ENCODE data around the gene FAM131A.
A peak's percentile ranks its signal among the peaks of the same experiment; 100 is the strongest.

The FAM131A gene

GRCh38 chr3:184323696-184324095 lies 13.7 kb upstream of the FAM131A start:
- no peak for DNase-seq (ENCODE audit: low read depth, low spot score)
- in situ Hi-C loops (cut with HindIII; ENCODE audit: low sequenced_read_pairs) = no loop called here
- H3K4me3 ChIP-seq (ENCODE audit: low read depth, low read length) = no peak overlapping the region
- TF ChIP-seq CTCF (IDR thresholded peaks at IDR 0.05; ENCODE audit: low read depth, low read length) = no peak

DNA sequence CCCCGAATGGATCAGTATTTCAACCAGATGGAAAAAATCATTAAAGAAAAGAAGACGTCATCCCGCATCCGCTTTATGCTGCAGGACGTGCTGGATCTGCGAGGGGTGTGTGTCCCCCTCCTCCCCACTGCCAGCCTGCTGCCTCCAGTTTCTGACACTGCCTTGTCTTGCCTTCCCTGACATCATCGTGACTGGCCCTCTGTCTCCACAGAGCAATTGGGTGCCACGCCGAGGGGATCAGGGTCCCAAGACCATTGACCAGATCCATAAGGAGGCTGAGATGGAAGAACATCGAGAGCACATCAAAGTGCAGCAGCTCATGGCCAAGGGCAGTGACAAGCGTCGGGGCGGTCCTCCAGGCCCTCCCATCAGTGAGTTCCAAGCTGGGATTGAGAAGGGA lies 12.1 kb upstream of the FAM131A start:
- no peak for TF ChIP-seq CTCF (IDR thresholded peaks at IDR 0.05; ENCODE audit: low read depth, low read length)
- in situ Hi-C loops (cut with HindIII; ENCODE audit: low sequenced_read_pairs) = no loop called here
- DNase-seq (ENCODE audit: low read depth, low spot score) = no peak
- no peak overlapping the region for H3K4me3 ChIP-seq (ENCODE audit: low read depth, low read length)

GRCh38 chr3:184325715-184326369 lies 11.6 kb upstream of the FAM131A start:
- no peak for TF ChIP-seq CTCF (IDR thresholded peaks at IDR 0.05; ENCODE audit: low read depth, low read length)
- H3K4me3 ChIP-seq (ENCODE audit: low read depth, low read length) = no peak overlapping the region
- DNase-seq (ENCODE audit: low read depth, low spot score) = no peak
- in situ Hi-C loops (cut with HindIII; ENCODE audit: low sequenced_read_pairs) = no loop called here

- no peak for TF ChIP-seq CTCF (IDR thresholded peaks at IDR 0.05; ENCODE audit: low read depth, low read length)
- in situ Hi-C loops (cut with HindIII; ENCODE audit: low sequenced_read_pairs) = no loop called here
- no peak for DNase-seq (ENCODE audit: low read depth, low spot score)
- no peak overlapping the region for H3K4me3 ChIP-seq (ENCODE audit: low read depth, low read length)
Observed at GRCh38 chr3:184327171-184327570, 10.2 kb upstream of the FAM131A start.

DNA sequence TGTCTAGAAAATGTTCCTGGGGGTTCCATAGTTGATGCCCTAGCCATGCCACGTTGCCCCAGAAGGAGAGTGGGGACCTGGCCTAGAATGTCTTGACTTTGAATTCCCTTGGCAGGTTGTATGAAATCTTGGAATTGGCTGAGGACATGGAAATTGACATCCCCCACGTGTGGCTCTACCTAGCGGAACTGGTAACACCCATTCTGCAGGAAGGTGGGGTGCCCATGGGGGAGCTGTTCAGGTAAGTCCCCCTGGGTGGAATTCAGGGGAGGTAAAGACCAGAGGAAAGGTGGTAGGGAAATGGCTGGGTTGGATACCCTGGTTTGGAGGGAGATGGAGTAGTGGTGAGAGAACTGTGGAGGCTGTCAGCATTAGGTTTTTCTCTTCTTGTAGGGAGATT lies 8.9 kb upstream of the FAM131A start:
- in situ Hi-C loops (cut with HindIII; ENCODE audit: low sequenced_read_pairs) = no loop called here

GRCh38 chr3:184332370-184333090 lies 4.9 kb upstream of the FAM131A start:
- TF ChIP-seq CTCF (IDR thresholded peaks at IDR 0.05; ENCODE audit: low read depth, low read length) = no peak
- in situ Hi-C loops (cut with HindIII; ENCODE audit: low sequenced_read_pairs) = no loop called here
- DNase-seq (ENCODE audit: low read depth, low spot score) = peak; percentile 89
- H3K4me3 ChIP-seq (ENCODE audit: low read depth, low read length) = no peak overlapping the region

More for the DNA sequence above, 8.9 kb upstream of the FAM131A start:
- no peak for TF ChIP-seq CTCF (IDR thresholded peaks at IDR 0.05; ENCODE audit: low read depth, low read length)
- H3K4me3 ChIP-seq (ENCODE audit: low read depth, low read length) = no peak overlapping the region
- DNase-seq (ENCODE audit: low read depth, low spot score) = no peak

Measured in astrocyte of the spinal cord (primary cell).